ENCODE results near the gene ERVH48-1. TPM values are rescaled to one million over a fixed set of nuclear protein-coding genes. Genes with fewer than 3 reads are reported as not detected.

The ERVH48-1 gene
- total RNA-seq, 1 experiment from 2014 or later = 14.7 TPM

GRCh38 chr21:42878993-42879787 lies 46.2 kb downstream of the ERVH48-1 start, which contains the start of gene WDR4 (continued):
- TF ChIP-seq ZNF416 (CRISPR knock-in tag; IDR thresholded peaks at IDR 0.05) (peak; percentile 92), STAT6 (CRISPR knock-in tag; conservative IDR thresholded peaks at IDR 0.05; ENCODE audit: low read depth) (no peak), NR3C1 (CRISPR knock-in tag; conservative IDR thresholded peaks at IDR 0.05; ENCODE audit: low read depth) (no peak), MYBL2 (CRISPR knock-in tag; IDR thresholded peaks at IDR 0.05) (peak; percentile 75; the same call in 1 of the 2 replicates), NR2C2 (CRISPR knock-in tag; IDR thresholded peaks at IDR 0.05) (no peak), JAZF1 (CRISPR knock-in tag; IDR thresholded peaks at IDR 0.05) (no peak), ARID4B (CRISPR knock-in tag; IDR thresholded peaks at IDR 0.05; ENCODE audit: borderline replicate concordance) (peak; percentile 19), NR1H2 (CRISPR knock-in tag; IDR thresholded peaks at IDR 0.05) (no peak), HMGXB4 (CRISPR knock-in tag; IDR thresholded peaks at IDR 0.05) (peak; percentile 83; the same call in 1 of the 2 replicates), TEAD1 (CRISPR knock-in tag; IDR thresholded peaks at IDR 0.05) (no peak; the same call in 1 of the 2 replicates), ZNF532 (CRISPR knock-in tag; IDR thresholded peaks at IDR 0.05; ENCODE audit: borderline replicate concordance) (0 out of 2 replicates have a peak, but pooled peaks have one; percentile 6), CDX4 (CRISPR knock-in tag; IDR thresholded peaks at IDR 0.05; ENCODE audit: borderline replicate concordance) (no peak), ZNF219 (CRISPR knock-in tag; IDR thresholded peaks at IDR 0.05; ENCODE audit: borderline replicate concordance) (no peak), JUN (CRISPR knock-in tag; IDR thresholded peaks at IDR 0.05) (no peak; the same call in 1 of the 2 replicates), FOXK1 (CRISPR knock-in tag; IDR thresholded peaks at IDR 0.05) (peak; percentile 96), SOX15 (CRISPR knock-in tag; IDR thresholded peaks at IDR 0.05) (no peak), GRHL2 (CRISPR knock-in tag; IDR thresholded peaks at IDR 0.05; ENCODE audit: insufficient replicate concordance, severe bottlenecking) (no peak), EMX1 (CRISPR knock-in tag; IDR thresholded peaks at IDR 0.05) (no peak), RELA (CRISPR knock-in tag; IDR thresholded peaks at IDR 0.05; ENCODE audit: borderline replicate concordance) (no peak; the same call in 1 of the 2 replicates), FOXP1 (CRISPR knock-in tag; IDR thresholded peaks at IDR 0.05; ENCODE audit: borderline replicate concordance) (peak; percentile 88)

All from WTC11 (cell line).